IPS DF 6.9 (cell line): ENCODE data around the gene ZBTB16.

Source experiments
- DNase-seq: peaks from one replicate; pipeline ENCODE4 v3.0.0-alpha.2; 2013; ENCODE audit warnings: low read depth, low spot score
- H3K27ac ChIP-seq: one replicate; pipeline ENCODE4 v1.5.1; 2013; ENCODE audit warnings: low read length, control low read depth
- H3K27me3 ChIP-seq: 2 replicates; pipeline ENCODE4 v1.6.1; 2013; ENCODE audit warnings: mild to moderate bottlenecking, low read length; ENCODE audit not compliant: control insufficient read depth, insufficient read depth
- H3K36me3 ChIP-seq: 2 replicates; pipeline ENCODE4 v1.6.1; 2013; ENCODE audit warnings: low read length; ENCODE audit not compliant: control insufficient read depth, insufficient read depth
- H3K4me1 ChIP-seq: 2 replicates; pipeline ENCODE4 v1.6.1; 2013; ENCODE audit warnings: low read length; ENCODE audit not compliant: control insufficient read depth, insufficient read depth
- H3K4me3 ChIP-seq: 2 replicates; pipeline ENCODE4 v1.5.1; 2013; ENCODE audit warnings: mild to moderate bottlenecking, low read length
- H3K9me3 ChIP-seq: 2 replicates; pipeline ENCODE4 v1.6.1; 2013; ENCODE audit warnings: low read length, inconsistent platforms; ENCODE audit not compliant: control insufficient read depth, insufficient read depth
- whole genome bisulfite sequencing: extraction: QIAGEN DNeasy Blood & Tissue Kit; methylation state at CpG from one replicate; pipeline ENCODE4 v1.1.7; 2013; ENCODE audit warnings: mixed read lengths, missing lambda C conversion rate; ENCODE audit not compliant: insufficient read length, insufficient coverage; 5-methylcytosine and 5-hydroxymethylcytosine counted together

The ZBTB16 gene

GRCh38 chr11:114195981-114196731 is 136.6 kb downstream of the ZBTB16 start:
- H3K4me1 ChIP-seq = no peaks in the 10 kb centered on the region
- H3K36me3 ChIP-seq = no peaks in the 10 kb centered on the region
- no peaks in the 10 kb centered on the region for H3K27me3 ChIP-seq
- H3K9me3 ChIP-seq = no peaks in the 10 kb centered on the region
- no peak overlapping the region for H3K4me3 ChIP-seq
- no peak overlapping the region for H3K27ac ChIP-seq
- no peak for DNase-seq
- WGBS = no CpG with 5 or more reads among the region's 5 CpGs

DNA sequence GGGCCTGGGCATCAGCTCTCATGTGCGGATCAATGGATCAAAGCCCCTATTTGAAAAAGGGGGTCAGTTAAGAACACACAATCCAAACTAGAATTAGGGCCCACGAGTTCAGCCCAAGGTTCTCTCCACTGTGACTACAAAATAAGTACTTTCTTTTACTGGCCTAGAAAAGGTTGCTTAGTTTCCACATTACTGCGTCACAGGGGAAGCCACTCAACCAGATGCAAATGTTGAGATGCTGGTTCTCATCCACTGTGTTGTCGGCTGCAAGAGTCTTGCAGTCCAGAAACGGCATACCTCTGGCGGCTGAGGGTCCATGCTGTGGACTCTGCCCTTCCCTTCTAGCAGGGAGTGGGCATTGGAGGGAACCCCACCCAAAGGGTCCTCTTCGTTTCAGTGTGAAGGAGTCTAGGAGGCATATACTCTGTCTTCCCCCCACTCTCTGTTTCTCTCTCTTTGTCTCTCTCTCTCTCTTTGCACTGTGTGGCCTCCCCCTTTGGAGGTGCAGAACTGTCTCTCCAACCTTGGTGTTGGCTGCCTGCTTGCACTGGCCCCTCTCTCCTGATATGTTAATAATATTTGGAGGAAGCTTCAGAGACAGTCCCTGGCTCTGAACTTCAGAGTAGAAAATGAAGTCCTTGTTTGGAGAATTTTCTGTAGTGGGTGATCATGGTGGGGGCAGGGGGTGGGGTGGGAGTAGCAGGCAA is 137.6 kb downstream of the ZBTB16 start:
- H3K4me3 ChIP-seq = no peak overlapping the region
- H3K27ac ChIP-seq = no peak overlapping the region
- H3K27me3 ChIP-seq = no peaks in the 10 kb centered on the region
- no peaks in the 10 kb centered on the region for H3K4me1 ChIP-seq
- no CpG with 5 or more reads among the region's 7 CpGs for WGBS
- no peak for DNase-seq
- H3K9me3 ChIP-seq = no peaks in the 10 kb centered on the region
- no peaks in the 10 kb centered on the region for H3K36me3 ChIP-seq

DNA sequence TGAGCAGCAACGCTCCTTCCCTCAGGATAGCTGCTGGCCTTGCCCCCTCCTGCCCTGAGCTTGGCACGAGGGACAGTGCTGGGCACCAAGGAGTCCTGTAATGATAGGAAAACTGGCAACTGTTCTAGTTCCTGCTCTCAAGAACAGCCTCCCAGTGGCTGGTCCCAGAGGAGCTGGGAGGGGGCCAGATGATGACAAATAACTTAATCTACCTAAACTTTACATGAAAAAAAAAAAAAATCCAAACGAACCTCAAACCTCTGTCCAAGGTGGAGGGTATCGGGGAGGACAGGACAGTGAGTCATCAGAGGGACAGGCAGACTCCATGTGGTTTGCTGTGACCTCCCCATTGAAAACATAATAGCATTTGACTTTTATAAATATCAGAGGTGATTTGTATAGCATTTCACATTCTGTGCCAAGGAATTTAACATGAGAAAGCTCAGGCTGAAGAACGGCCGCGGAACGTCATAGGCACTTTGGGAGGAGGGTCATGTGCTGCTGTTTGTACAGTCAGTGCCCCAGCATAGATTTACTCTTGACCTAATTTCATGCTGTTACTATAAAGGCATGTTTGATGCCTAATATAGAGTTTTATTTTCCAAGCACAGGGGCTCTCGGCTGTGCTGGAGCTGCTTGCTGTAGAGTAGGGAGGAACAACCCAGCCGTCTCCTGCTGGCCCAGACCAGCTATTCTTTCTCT is 138.4 kb downstream of the ZBTB16 start:
- H3K36me3 ChIP-seq = no peaks in the 10 kb centered on the region
- WGBS = no CpG with 5 or more reads among the region's 10 CpGs
- DNase-seq = no peak
- no peaks in the 10 kb centered on the region for H3K4me1 ChIP-seq
- H3K27me3 ChIP-seq = no peaks in the 10 kb centered on the region
- no peak overlapping the region for H3K4me3 ChIP-seq
- H3K9me3 ChIP-seq = no peaks in the 10 kb centered on the region
- no peak overlapping the region for H3K27ac ChIP-seq

DNA sequence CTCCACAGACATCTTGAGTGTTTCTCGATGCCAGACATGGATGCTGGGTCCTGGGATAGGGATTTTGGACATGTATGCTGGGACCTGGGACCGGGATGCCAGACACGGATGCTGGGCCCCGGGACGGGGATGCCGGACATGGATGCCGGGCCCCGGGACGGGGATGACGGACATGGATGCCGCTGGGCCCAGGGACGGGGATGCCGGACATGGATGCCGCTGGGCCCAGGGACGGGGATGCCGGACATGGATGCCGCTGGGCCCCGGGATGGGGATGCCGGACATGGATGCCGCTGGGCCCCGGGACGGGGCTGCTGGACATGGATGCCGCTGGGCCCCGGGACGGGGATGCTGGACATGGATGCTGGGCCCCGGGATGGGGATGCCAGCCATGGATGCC is 139.5 kb downstream of the ZBTB16 start:
- no peak for DNase-seq
- H3K4me1 ChIP-seq = no peaks in the 10 kb centered on the region
- no peak overlapping the region for H3K27ac ChIP-seq
- no peaks in the 10 kb centered on the region for H3K27me3 ChIP-seq
- no peak overlapping the region for H3K4me3 ChIP-seq
- no CpG with 5 or more reads among the region's 26 CpGs for WGBS
- H3K36me3 ChIP-seq = no peaks in the 10 kb centered on the region
- no peaks in the 10 kb centered on the region for H3K9me3 ChIP-seq

GRCh38 chr11:114200351-114201133 is 141.0 kb downstream of the ZBTB16 start:
- Histone ChIP-seq H3K4me1 (no peaks in the 10 kb centered on the region), H3K27me3 (no peaks in the 10 kb centered on the region), H3K27ac (no peak overlapping the region), H3K36me3 (no peaks in the 10 kb centered on the region), H3K4me3 (no peak overlapping the region), H3K9me3 (no peaks in the 10 kb centered on the region)
- no peak for DNase-seq
- no CpG with 5 or more reads among the region's 9 CpGs for whole genome bisulfite sequencing

- no peak for DNase-seq
- no CpG with 5 or more reads among the region's 8 CpGs for WGBS
- H3K27ac ChIP-seq = no peak overlapping the region
These were observed 141.7 kb downstream of the ZBTB16 start for GRCh38 chr11:114201219-114201618.

GRCh38 chr11:114202011-114202609 is 142.6 kb downstream of the ZBTB16 start:
- WGBS = no CpG with 5 or more reads among the region's 8 CpGs
- Histone ChIP-seq H3K27ac (no peak overlapping the region), H3K27me3 (no peaks in the 10 kb centered on the region), H3K9me3 (no peaks in the 10 kb centered on the region), H3K4me1 (no peaks in the 10 kb centered on the region), H3K4me3 (no peak overlapping the region), H3K36me3 (no peaks in the 10 kb centered on the region)
- DNase-seq = no peak

More at GRCh38 chr11:114201219-114201618, 141.7 kb downstream of the ZBTB16 start:
- H3K27me3 ChIP-seq = no peaks in the 10 kb centered on the region
- H3K9me3 ChIP-seq = no peaks in the 10 kb centered on the region
- no peaks in the 10 kb centered on the region for H3K4me1 ChIP-seq
- H3K4me3 ChIP-seq = no peak overlapping the region
- no peaks in the 10 kb centered on the region for H3K36me3 ChIP-seq

DNA sequence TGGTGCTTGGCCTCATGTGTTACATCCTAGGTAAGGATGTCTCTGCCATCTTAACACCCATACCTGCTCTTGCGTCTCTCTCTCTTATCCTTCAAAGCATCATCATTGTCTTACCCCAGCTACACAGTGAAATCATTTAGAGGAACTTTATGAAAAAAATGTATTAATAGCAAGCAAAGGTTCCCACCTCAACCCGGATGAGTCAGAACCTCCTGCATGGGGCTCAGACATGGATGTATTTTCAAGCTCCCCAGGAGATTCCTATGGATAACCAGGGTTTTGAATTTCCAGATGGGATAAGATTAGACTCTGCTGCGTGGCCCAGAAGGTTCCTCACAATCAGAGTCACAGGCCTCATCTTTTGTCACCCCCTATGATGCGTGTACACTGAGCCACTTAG is 147.6 kb downstream of the ZBTB16 start:
- no peaks in the 10 kb centered on the region for H3K27me3 ChIP-seq
- H3K27ac ChIP-seq = no peak overlapping the region
- no CpG with 5 or more reads among the region's 4 CpGs for WGBS
- H3K4me1 ChIP-seq = peaks cover 2% of the 10 kb centered on the region; the same call in 1 of the 2 replicates
- H3K9me3 ChIP-seq = no peaks in the 10 kb centered on the region
- no peak overlapping the region for H3K4me3 ChIP-seq
- no peaks in the 10 kb centered on the region for H3K36me3 ChIP-seq
- no peak for DNase-seq

DNA sequence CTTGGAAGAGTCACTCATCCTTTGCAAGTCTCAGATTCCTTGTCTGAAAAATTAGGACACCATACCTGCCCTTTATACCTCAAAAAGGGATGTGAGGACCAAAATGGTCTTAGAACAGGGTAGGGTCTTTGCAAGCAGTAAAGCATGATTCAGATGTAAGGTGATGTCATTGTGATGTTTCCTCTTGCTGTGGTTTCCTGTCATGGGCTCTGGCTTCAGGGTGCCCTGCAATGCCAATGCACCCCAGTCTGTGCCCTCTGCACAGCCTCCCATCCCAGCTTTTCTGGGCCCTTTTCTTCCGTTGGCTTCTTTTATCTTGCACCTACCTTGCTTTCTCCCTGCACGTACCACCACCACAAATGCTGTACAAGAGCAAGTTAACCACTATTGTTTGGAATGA is 148.9 kb downstream of the ZBTB16 start:
- no peak overlapping the region for H3K27ac ChIP-seq
- no peaks in the 10 kb centered on the region for H3K9me3 ChIP-seq
- DNase-seq = no peak
- H3K36me3 ChIP-seq = no peaks in the 10 kb centered on the region
- H3K4me1 ChIP-seq = peaks cover 8% of the 10 kb centered on the region
- no CpG with 5 or more reads among the region's 2 CpGs for WGBS
- no peaks in the 10 kb centered on the region for H3K27me3 ChIP-seq
- no peak overlapping the region for H3K4me3 ChIP-seq

GRCh38 chr11:114209343-114209742 is 149.8 kb downstream of the ZBTB16 start:
- Histone ChIP-seq H3K27me3 (no peaks in the 10 kb centered on the region), H3K27ac (no peak overlapping the region), H3K4me1 (peaks cover 8% of the 10 kb centered on the region), H3K4me3 (no peak overlapping the region), H3K9me3 (no peaks in the 10 kb centered on the region), H3K36me3 (no peaks in the 10 kb centered on the region)
- no peak for DNase-seq
- WGBS = no CpG with 5 or more reads among the region's 2 CpGs
